Measurements from ENCODE around the gene KIF5A. TPM values are rescaled to one million over a fixed set of nuclear protein-coding genes. Genes with fewer than 3 reads are reported as not detected.

Gene KIF5A
- polyA plus RNA-seq, 1 of the 3 experiments (the other 2 are of a cell fraction): 6.2 TPM

DNA sequence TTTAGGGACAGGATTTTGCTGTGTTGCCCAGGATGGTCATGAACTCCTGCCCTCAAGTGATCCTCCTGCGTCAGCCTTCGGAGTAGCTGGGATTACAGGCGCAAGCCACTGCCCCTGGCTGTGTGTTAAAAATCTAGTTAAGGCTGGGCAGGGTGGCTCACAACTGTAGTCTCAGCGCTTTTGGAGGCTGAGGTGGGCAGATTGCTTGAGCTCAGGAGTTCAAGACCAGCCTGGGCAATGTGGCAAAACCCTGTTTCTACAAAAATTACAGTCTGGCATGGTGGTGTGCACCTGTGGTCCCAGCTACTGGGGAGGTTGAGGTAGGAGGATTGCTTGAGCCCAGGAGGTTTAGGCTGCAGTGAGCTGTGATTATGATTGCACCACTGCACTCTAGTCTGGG, 38.7 kb upstream of the KIF5A start:
- no peak overlapping the region for H3K9ac ChIP-seq
- no peak overlapping the region for H3K27ac ChIP-seq (ENCODE audit: low read depth in 2 of 2, low read length in 1 of 2)
- H3K79me2 ChIP-seq (ENCODE audit: insufficient read depth): no peaks in the 10 kb centered on the region
- no peak overlapping the region for H3K4me3 ChIP-seq (ENCODE audit: low read depth in 2 of 2, low read length in 1 of 2)
- no peaks in the 10 kb centered on the region for H3K9me2 ChIP-seq
- no peak overlapping the region for H3K4me2 ChIP-seq
- H3K27me3 ChIP-seq (ENCODE audit: insufficient read depth): no peaks in the 10 kb centered on the region
- H4K20me1 ChIP-seq (ENCODE audit: insufficient read depth): peaks cover 3% of the 10 kb centered on the region; the same call in 1 of the 2 replicates
- H3K9me3 ChIP-seq: no peaks in the 10 kb centered on the region
- peaks cover 41 to 56% of the 10 kb centered on the region in 2 experiments for H3K36me3 ChIP-seq (replicated peaks in 1 of 2; ENCODE audit: control insufficient read depth in 1 of 2, insufficient read depth in 2 of 2, low read length in 1 of 2)
- POLR2A ChIA-PET: no interaction called here
- CTCF ChIA-PET: interaction anchor here (0.6 kb wide), 3 partner anchors 33 to 248 kb away, joined by 3 to 4 read pairs (median 3); no protein-coding TSS in a partner anchor
- TF ChIP-seq TEAD4 (IDR thresholded peaks at IDR 0.05; ENCODE audit: borderline replicate concordance, insufficient read depth) (no peak), ELF1 (IDR thresholded peaks at IDR 0.05) (no peak), CHD2 (IDR thresholded peaks at IDR 0.05; ENCODE audit: low read length, partially characterized antibody) (no peak), FOXJ3 (CRISPR knock-in tag; IDR thresholded peaks at IDR 0.05) (no peak), SMC3 (IDR thresholded peaks at IDR 0.05; ENCODE audit: low read depth, low read length) (no peak), EP300 (IDR thresholded peaks at IDR 0.05; ENCODE audit: borderline replicate concordance in 1 of 2, low read depth in 1 of 2, low read length in 1 of 2) (no peak), NRF1 (IDR thresholded peaks at IDR 0.05; ENCODE audit: low read depth, low read length) (no peak), TCF12 (IDR thresholded peaks at IDR 0.05) (no peak), MXI1 (IDR thresholded peaks at IDR 0.05; ENCODE audit: low read depth, low read length) (no peak), EZH2phosphoT487 (IDR thresholded peaks at IDR 0.05; ENCODE audit: borderline replicate concordance, low read depth) (no peak), RFX5 (IDR thresholded peaks at IDR 0.05; ENCODE audit: low read length) (no peak), JUND (IDR thresholded peaks at IDR 0.05) (no peak), YY1 (IDR thresholded peaks at IDR 0.05; ENCODE audit: low read depth) (no peak)
- TF ChIP-seq, protein P1, sequence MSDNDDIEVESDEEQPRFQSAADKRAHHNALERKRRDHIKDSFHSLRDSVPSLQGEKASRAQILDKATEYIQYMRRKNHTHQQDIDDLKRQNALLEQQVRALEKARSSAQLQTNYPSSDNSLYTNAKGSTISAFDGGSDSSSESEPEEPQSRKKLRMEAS (IDR thresholded peaks at IDR 0.05; ENCODE audit: low read depth): no peak
- TF ChIP-seq, protein P2, sequence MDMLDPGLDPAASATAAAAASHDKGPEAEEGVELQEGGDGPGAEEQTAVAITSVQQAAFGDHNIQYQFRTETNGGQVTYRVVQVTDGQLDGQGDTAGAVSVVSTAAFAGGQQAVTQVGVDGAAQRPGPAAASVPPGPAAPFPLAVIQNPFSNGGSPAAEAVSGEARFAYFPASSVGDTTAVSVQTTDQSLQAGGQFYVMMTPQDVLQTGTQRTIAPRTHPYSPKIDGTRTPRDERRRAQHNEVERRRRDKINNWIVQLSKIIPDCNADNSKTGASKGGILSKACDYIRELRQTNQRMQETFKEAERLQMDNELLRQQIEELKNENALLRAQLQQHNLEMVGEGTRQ (IDR thresholded peaks at IDR 0.05; ENCODE audit: borderline replicate concordance, low read depth, low read length): no peak
- TF ChIP-seq, protein P3, sequence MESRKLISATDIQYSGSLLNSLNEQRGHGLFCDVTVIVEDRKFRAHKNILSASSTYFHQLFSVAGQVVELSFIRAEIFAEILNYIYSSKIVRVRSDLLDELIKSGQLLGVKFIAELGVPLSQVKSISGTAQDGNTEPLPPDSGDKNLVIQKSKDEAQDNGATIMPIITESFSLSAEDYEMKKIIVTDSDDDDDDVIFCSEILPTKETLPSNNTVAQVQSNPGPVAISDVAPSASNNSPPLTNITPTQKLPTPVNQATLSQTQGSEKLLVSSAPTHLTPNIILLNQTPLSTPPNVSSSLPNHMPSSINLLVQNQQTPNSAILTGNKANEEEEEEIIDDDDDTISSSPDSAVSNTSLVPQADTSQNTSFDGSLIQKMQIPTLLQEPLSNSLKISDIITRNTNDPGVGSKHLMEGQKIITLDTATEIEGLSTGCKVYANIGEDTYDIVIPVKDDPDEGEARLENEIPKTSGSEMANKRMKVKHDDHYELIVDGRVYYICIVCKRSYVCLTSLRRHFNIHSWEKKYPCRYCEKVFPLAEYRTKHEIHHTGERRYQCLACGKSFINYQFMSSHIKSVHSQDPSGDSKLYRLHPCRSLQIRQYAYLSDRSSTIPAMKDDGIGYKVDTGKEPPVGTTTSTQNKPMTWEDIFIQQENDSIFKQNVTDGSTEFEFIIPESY (IDR thresholded peaks at IDR 0.05; ENCODE audit: borderline replicate concordance, low read depth): no peak
- TF ChIP-seq, protein P4, sequence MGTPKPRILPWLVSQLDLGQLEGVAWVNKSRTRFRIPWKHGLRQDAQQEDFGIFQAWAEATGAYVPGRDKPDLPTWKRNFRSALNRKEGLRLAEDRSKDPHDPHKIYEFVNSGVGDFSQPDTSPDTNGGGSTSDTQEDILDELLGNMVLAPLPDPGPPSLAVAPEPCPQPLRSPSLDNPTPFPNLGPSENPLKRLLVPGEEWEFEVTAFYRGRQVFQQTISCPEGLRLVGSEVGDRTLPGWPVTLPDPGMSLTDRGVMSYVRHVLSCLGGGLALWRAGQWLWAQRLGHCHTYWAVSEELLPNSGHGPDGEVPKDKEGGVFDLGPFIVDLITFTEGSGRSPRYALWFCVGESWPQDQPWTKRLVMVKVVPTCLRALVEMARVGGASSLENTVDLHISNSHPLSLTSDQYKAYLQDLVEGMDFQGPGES (IDR thresholded peaks at IDR 0.05; ENCODE audit: low read depth, low read length): no peak
- TF ChIP-seq, protein P5, sequence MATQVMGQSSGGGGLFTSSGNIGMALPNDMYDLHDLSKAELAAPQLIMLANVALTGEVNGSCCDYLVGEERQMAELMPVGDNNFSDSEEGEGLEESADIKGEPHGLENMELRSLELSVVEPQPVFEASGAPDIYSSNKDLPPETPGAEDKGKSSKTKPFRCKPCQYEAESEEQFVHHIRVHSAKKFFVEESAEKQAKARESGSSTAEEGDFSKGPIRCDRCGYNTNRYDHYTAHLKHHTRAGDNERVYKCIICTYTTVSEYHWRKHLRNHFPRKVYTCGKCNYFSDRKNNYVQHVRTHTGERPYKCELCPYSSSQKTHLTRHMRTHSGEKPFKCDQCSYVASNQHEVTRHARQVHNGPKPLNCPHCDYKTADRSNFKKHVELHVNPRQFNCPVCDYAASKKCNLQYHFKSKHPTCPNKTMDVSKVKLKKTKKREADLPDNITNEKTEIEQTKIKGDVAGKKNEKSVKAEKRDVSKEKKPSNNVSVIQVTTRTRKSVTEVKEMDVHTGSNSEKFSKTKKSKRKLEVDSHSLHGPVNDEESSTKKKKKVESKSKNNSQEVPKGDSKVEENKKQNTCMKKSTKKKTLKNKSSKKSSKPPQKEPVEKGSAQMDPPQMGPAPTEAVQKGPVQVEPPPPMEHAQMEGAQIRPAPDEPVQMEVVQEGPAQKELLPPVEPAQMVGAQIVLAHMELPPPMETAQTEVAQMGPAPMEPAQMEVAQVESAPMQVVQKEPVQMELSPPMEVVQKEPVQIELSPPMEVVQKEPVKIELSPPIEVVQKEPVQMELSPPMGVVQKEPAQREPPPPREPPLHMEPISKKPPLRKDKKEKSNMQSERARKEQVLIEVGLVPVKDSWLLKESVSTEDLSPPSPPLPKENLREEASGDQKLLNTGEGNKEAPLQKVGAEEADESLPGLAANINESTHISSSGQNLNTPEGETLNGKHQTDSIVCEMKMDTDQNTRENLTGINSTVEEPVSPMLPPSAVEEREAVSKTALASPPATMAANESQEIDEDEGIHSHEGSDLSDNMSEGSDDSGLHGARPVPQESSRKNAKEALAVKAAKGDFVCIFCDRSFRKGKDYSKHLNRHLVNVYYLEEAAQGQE (IDR thresholded peaks at IDR 0.05; ENCODE audit: low read depth, low read length): no peak
- TF ChIP-seq, protein P6, sequence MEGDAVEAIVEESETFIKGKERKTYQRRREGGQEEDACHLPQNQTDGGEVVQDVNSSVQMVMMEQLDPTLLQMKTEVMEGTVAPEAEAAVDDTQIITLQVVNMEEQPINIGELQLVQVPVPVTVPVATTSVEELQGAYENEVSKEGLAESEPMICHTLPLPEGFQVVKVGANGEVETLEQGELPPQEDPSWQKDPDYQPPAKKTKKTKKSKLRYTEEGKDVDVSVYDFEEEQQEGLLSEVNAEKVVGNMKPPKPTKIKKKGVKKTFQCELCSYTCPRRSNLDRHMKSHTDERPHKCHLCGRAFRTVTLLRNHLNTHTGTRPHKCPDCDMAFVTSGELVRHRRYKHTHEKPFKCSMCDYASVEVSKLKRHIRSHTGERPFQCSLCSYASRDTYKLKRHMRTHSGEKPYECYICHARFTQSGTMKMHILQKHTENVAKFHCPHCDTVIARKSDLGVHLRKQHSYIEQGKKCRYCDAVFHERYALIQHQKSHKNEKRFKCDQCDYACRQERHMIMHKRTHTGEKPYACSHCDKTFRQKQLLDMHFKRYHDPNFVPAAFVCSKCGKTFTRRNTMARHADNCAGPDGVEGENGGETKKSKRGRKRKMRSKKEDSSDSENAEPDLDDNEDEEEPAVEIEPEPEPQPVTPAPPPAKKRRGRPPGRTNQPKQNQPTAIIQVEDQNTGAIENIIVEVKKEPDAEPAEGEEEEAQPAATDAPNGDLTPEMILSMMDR (IDR thresholded peaks at IDR 0.05): no peak
- peaks cover 27% of the 10 kb centered on the region for H3F3A ChIP-seq (replicated peaks; ENCODE audit: insufficient read depth)
- no peak for DNase-seq
- H2AFZ ChIP-seq (ENCODE audit: low read depth): no peak overlapping the region
- 98% methylated on average over 4 of the region's 4 CpGs for WGBS (ENCODE audit: low lambda C conversion rate)
- H3K4me1 ChIP-seq (ENCODE audit: control insufficient read depth in 1 of 2, insufficient read depth in 2 of 2, low read depth in 1 of 2, low read length in 1 of 2): no peaks in the 10 kb centered on the region
